ES-I3 (cell line): ENCODE results near the gene RUFY2.
"Not testable (repeated sequence)": the region's sequence is repeated elsewhere in the genome, so short reads cannot be mapped to it uniquely, and the experiment has no call there.

Experiments used
- H3K36me3 ChIP-seq: 2 replicates; pipeline ENCODE4 v1.6.1; 2013; ENCODE audit warnings: mild to moderate bottlenecking, low read length, control low read depth, moderate library complexity; ENCODE audit not compliant: insufficient read depth
- H3K4me1 ChIP-seq: 2 replicates; pipeline ENCODE4 v1.6.1; 2013; ENCODE audit warnings: mild to moderate bottlenecking, control low read depth, low read length; ENCODE audit not compliant: insufficient read depth
- H3K9ac ChIP-seq: 2 replicates; pipeline ENCODE4 v1.6.1; 2013; ENCODE audit warnings: low read depth, mild to moderate bottlenecking, low read length, moderate library complexity
- H3K9me3 ChIP-seq: 2 replicates; pipeline ENCODE4 v1.6.1; 2013; ENCODE audit warnings: mild to moderate bottlenecking, low read length, moderate library complexity; ENCODE audit not compliant: control insufficient read depth, insufficient read depth

RUFY2 gene

GRCh38 chr10:68318331-68319059 lies 88.6 kb downstream of the RUFY2 start:
- Histone ChIP-seq H3K4me1 (no peaks in the 10 kb centered on the region), H3K36me3 (no peaks in the 10 kb centered on the region; the same call in 1 of the 2 replicates), H3K9ac (no peak overlapping the region), H3K9me3 (peaks cover 5% of the 10 kb centered on the region; the same call in 1 of the 2 replicates)

- Histone ChIP-seq H3K9ac (no peak overlapping the region), H3K9me3 (peaks cover 5% of the 10 kb centered on the region; the same call in 1 of the 2 replicates), H3K36me3 (no peaks in the 10 kb centered on the region; the same call in 1 of the 2 replicates), H3K4me1 (no peaks in the 10 kb centered on the region)
These were observed 91.5 kb downstream of the RUFY2 start for GRCh38 chr10:68315582-68315981.

- H3K9ac ChIP-seq, H3K4me1 ChIP-seq, H3K36me3 ChIP-seq, H3K9me3 ChIP-seq: not testable (repeated sequence)
These were observed 92.1 kb downstream of the RUFY2 start for GRCh38 chr10:68314930-68315329.

DNA sequence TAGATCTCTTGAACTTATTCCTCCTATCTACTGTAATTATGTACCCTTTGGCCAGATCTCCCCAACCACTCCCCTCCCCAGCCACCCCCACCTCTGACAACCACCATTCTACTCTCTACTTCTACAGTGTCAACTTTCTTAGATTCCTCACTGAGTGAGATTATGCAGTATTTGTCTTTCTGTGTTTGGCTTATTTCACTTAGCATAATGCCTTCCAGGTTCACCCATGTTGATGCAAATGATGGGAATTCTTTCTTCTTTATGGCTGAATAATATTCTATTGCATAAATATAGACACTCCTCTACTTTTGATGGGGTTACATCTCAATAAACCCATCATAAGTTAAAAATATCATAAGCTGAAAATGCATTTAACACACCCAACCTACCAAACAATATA lies 96.5 kb downstream of the RUFY2 start:
- no peaks in the 10 kb centered on the region for H3K9me3 ChIP-seq
- H3K4me1 ChIP-seq = no peaks in the 10 kb centered on the region
- H3K9ac ChIP-seq = no peak overlapping the region
- H3K36me3 ChIP-seq = no peaks in the 10 kb centered on the region; the same call in 1 of the 2 replicates

- no peaks in the 10 kb centered on the region for H3K36me3 ChIP-seq
- H3K9me3 ChIP-seq = no peaks in the 10 kb centered on the region
- H3K9ac ChIP-seq = no peak overlapping the region
- no peaks in the 10 kb centered on the region for H3K4me1 ChIP-seq
These were observed 101.2 kb downstream of the RUFY2 start for GRCh38 chr10:68305854-68306253.

DNA sequence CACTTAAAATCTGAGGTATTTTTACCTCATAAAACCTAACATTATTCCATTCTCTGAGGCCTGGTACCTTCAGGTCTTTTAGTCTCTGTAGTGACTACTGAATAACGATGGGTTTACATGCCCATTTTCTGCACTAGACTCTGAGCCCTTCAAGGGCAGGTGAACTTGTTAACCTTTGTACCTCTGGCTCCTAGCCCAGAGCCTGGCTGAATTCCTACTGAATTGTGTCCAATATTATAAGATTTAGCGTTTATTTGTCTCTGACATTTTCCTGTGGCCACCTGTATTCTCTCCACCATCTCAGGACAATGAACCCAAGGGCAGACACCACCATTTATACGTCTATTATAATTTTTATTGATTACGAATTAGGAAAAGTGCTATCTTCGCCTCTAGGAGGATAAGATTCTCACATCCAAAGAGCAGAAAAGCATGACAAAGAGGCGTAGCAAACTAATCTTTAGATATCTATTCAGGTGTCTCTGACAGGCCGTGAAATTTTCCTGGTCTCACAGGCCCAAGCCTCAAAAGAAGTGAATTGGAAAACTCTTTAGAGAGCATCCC lies 103.1 kb downstream of the RUFY2 start:
- Histone ChIP-seq H3K9me3 (no peaks in the 10 kb centered on the region), H3K36me3 (no peaks in the 10 kb centered on the region), H3K9ac (no peak overlapping the region), H3K4me1 (no peaks in the 10 kb centered on the region)

DNA sequence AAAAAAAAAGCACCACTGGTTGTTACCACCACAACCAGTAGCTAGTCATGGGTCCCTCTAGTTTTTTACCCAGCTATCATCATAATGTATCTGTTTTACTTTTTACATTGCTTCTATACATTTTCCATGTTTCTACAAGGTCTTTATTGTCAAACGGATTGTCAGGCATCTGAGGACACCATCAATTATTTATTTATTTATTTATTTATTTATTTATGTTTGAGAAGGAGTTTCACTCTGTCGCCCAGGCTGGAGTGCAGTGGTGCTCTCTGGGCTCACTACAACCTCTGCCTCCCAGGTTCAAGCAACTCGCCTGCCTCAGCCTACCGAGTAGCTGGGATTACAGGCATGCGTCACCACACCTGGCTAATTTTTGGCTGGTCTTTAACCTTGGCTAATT lies 104.2 kb downstream of the RUFY2 start:
- H3K9me3 ChIP-seq = no peaks in the 10 kb centered on the region

DNA sequence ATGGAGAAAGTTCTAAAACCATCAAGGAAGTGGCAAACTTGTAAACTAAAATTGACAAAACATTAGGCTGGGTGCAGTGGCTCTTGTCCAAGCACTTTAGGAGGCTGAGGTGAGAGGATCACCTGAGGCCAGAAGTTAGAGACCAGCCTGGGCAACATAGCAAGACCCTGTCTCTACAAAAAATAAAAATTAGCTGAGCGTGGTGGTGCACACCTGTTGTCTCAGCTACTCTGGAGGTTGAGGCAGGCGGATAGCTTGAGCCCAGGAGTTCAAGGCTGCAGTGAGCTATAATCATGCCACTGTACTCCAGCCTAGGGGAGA lies 104.6 kb downstream of the RUFY2 start:
- no peaks in the 10 kb centered on the region for H3K4me1 ChIP-seq
- no peak overlapping the region for H3K9ac ChIP-seq
- no peaks in the 10 kb centered on the region for H3K9me3 ChIP-seq
- no peaks in the 10 kb centered on the region for H3K36me3 ChIP-seq

More for the DNA sequence above, 104.2 kb downstream of the RUFY2 start:
- Histone ChIP-seq H3K36me3 (no peaks in the 10 kb centered on the region), H3K4me1 (no peaks in the 10 kb centered on the region), H3K9ac (no peak overlapping the region)

DNA sequence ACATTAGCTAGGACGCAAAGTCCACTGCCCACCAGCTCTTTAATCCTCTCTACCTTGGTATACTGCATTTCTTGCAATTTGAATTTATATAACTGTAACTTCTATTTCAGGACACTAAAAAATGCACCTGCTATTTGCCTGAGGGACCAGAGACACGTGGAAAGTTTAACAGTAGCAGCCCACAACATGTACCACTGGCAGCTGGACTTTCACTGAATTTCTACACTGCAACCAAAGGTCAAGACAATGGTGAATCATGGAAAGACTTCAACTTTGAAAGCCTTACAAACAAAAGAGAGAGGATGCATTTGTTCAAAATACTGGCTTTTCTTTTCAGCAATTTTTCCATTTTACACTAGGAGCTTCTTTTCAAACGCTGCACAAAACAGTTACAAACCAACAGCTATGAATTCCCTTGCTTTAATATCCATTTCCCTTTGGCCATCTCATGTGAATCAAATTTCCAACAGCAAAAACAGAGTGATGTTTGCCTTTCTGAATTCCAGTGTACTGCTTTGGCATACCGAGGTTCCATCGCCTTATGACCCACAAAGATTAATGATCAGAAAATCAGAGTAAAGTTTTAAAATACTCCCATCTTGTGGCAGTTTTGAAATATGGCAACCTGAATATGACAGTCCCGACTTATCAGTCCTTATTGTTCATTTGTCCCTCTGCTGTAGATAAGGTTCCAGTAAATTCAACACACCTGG lies 105.1 kb downstream of the RUFY2 start:
- Histone ChIP-seq H3K9me3 (no peaks in the 10 kb centered on the region), H3K4me1 (no peaks in the 10 kb centered on the region), H3K36me3 (no peaks in the 10 kb centered on the region), H3K9ac (no peak overlapping the region)

DNA sequence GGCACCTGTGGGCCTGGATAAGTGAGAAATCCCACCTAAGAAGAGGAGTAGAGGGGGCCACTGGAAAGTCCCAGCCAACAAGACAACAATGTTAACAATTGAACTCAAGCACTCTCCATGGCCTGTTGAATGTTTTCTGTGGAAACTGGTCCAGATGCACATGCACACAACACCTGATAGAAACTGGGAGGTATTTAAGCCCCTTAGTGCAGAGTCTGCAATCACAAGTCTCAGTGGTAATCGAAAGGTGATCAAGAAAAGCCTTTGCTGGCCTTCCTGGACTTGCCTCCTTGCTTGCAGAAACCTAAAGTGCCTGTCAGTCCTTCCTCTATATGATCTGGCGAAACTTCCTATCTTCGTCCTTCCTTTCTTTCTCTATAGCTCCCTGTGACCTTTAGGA lies 105.8 kb downstream of the RUFY2 start:
- no peaks in the 10 kb centered on the region for H3K4me1 ChIP-seq
- no peak overlapping the region for H3K9ac ChIP-seq
- no peaks in the 10 kb centered on the region for H3K9me3 ChIP-seq
- H3K36me3 ChIP-seq = no peaks in the 10 kb centered on the region

DNA sequence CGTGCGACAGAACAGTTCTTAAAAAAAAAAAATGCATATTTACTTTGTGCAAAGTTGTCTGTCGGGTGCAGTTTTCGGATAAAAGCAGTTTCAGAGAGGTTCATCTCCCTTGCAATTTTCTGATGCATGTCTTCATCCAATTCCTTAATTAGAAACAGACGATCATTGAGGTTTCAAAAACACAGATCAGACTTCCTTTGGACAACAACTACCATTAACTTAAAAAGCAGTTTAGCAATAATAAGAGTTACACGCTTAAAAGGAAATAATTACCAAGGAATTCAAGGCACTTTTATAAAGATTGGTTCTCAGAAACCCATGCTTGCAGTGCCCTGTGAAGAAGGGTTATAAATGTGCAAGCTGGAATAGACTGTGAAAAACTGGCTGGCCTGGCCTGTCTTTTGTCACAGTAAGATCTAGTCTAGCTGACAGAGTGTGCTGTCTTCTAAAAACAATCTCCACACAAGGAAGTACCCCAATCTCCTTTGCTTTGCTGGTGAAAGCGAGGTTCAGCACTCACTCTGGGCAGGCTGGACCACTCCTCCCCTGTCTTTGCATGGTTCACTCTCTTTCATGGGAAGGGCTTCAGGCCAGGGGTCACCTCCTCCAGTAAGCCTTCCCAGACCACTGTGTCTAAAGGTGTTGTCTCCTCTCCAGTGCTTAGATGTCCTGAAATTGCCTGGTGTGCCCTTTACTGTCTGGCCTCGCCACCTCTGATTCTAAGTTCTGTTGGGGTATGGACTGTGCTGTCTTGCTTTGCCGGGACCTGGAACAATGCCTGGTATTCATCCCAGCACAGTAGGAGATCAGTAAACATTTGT lies 110.0 kb downstream of the RUFY2 start:
- H3K4me1 ChIP-seq = no peaks in the 10 kb centered on the region

More for the DNA sequence above, 110.0 kb downstream of the RUFY2 start:
- Histone ChIP-seq H3K9ac (no peak overlapping the region), H3K36me3 (no peaks in the 10 kb centered on the region), H3K9me3 (no peaks in the 10 kb centered on the region)
